HUES6 (cell line): ENCODE results near the gene GNG11.
"Not testable (repeated sequence)": the region's sequence is repeated elsewhere in the genome, so short reads cannot be mapped to it uniquely, and the experiment has no call there.

Experiments
- H3K27ac ChIP-seq: 2 replicates; pipeline ENCODE4 v1.7.0; 2013; ENCODE audit warnings: low read depth, mild to moderate bottlenecking, low read length, inconsistent platforms
- H3K27me3 ChIP-seq: 2 replicates; pipeline ENCODE4 v1.6.1; 2013; ENCODE audit warnings: low read length; ENCODE audit not compliant: control insufficient read depth, insufficient read depth
- H3K36me3 ChIP-seq: 2 replicates; pipeline ENCODE4 v1.6.1; 2013; ENCODE audit warnings: low read length; ENCODE audit not compliant: control insufficient read depth, insufficient read depth
- H3K4me1 ChIP-seq: 2 replicates; pipeline ENCODE4 v1.6.1; 2013; ENCODE audit warnings: low read length; ENCODE audit not compliant: control insufficient read depth, insufficient read depth
- H3K4me3 ChIP-seq: 2 replicates; pipeline ENCODE4 v1.5.1; 2013; ENCODE audit warnings: low read depth, low read length
- H3K9ac ChIP-seq: one replicate; pipeline ENCODE4 v1.6.1; 2013; ENCODE audit warnings: mild to moderate bottlenecking, low read length
- H3K9me3 ChIP-seq: 2 replicates; pipeline ENCODE4 v1.6.1; 2013; ENCODE audit warnings: low read depth, low read length; ENCODE audit not compliant: control insufficient read depth, insufficient read depth

The GNG11 gene

GRCh38 chr7:93890464-93891068 lies 31.0 kb upstream of the GNG11 start, which contains the start of gene TFPI2:
Gene TFPI2 (minus strand): TSS chr7:93890753. CDS start chr7:93890678, 75 bp downstream.
- H3K4me1 ChIP-seq, result peaks cover 4% of the 10 kb centered on the region; the same call in 1 of the 2 replicates
- H3K9me3 ChIP-seq, result no peaks in the 10 kb centered on the region
- peak within 1 kb of the TSS; percentile 66 for H3K9ac ChIP-seq
- H3K27me3 ChIP-seq, result peaks cover 34% of the 10 kb centered on the region
- H3K36me3 ChIP-seq, result no peaks in the 10 kb centered on the region
- H3K4me3 ChIP-seq, result peak within 1 kb of the TSS; percentile 73
- H3K27ac ChIP-seq, result no peak within 1 kb of the TSS

- peaks cover 25% of the 10 kb centered on the region for H3K27me3 ChIP-seq
- no peak overlapping the region for H3K27ac ChIP-seq
- no peak overlapping the region for H3K9ac ChIP-seq
- H3K4me3 ChIP-seq, result no peak overlapping the region
- H3K36me3 ChIP-seq, result no peaks in the 10 kb centered on the region
- H3K4me1 ChIP-seq, result peaks cover 4% of the 10 kb centered on the region; the same call in 1 of the 2 replicates
- no peaks in the 10 kb centered on the region for H3K9me3 ChIP-seq
Observed at GRCh38 chr7:93894426-93894825, 27.1 kb upstream of the GNG11 start.

GRCh38 chr7:93894966-93895640 lies 26.4 kb upstream of the GNG11 start:
- H3K9me3 ChIP-seq, result no peaks in the 10 kb centered on the region
- H3K27ac ChIP-seq, result no peak overlapping the region
- no peaks in the 10 kb centered on the region for H3K36me3 ChIP-seq
- no peak overlapping the region for H3K4me3 ChIP-seq
- H3K9ac ChIP-seq, result no peak overlapping the region
- H3K4me1 ChIP-seq, result no peaks in the 10 kb centered on the region
- peaks cover 19% of the 10 kb centered on the region for H3K27me3 ChIP-seq

- Histone ChIP-seq H3K4me3 (no peak overlapping the region), H3K27me3 (peaks cover 9% of the 10 kb centered on the region), H3K9me3 (no peaks in the 10 kb centered on the region), H3K27ac (no peak overlapping the region), H3K4me1 (no peaks in the 10 kb centered on the region), H3K9ac (no peak overlapping the region), H3K36me3 (no peaks in the 10 kb centered on the region)
Observed at GRCh38 chr7:93895859-93896600, 25.5 kb upstream of the GNG11 start.

GRCh38 chr7:93897680-93898079 lies 23.9 kb upstream of the GNG11 start:
- Histone ChIP-seq H3K9ac (no peak overlapping the region), H3K27me3 (no peaks in the 10 kb centered on the region), H3K36me3 (no peaks in the 10 kb centered on the region), H3K9me3 (no peaks in the 10 kb centered on the region), H3K27ac (no peak overlapping the region), H3K4me1 (no peaks in the 10 kb centered on the region), H3K4me3 (no peak overlapping the region)

GRCh38 chr7:93902777-93903423 lies 18.6 kb upstream of the GNG11 start:
- no peaks in the 10 kb centered on the region for H3K4me1 ChIP-seq
- no peak overlapping the region for H3K9ac ChIP-seq
- no peak overlapping the region for H3K27ac ChIP-seq
- H3K27me3 ChIP-seq, result no peaks in the 10 kb centered on the region
- no peaks in the 10 kb centered on the region for H3K9me3 ChIP-seq
- H3K36me3 ChIP-seq, result no peaks in the 10 kb centered on the region
- no peak overlapping the region for H3K4me3 ChIP-seq

- Histone ChIP-seq H3K27me3 (no peaks in the 10 kb centered on the region), H3K36me3 (no peaks in the 10 kb centered on the region), H3K9me3 (no peaks in the 10 kb centered on the region), H3K9ac (no peak within 1 kb of the TSS), H3K4me3 (no peak within 1 kb of the TSS), H3K4me1 (no peaks in the 10 kb centered on the region; the same call in 1 of the 2 replicates), H3K27ac (no peak within 1 kb of the TSS)
Observed at GRCh38 chr7:93906267-93906666, 15.3 kb upstream of the GNG11 start, which contains the start of gene GNGT1. Gene GNGT1 (plus strand): TSS chr7:93906567. CDS start chr7:93906747, 180 bp downstream.

- Histone ChIP-seq H3K4me1 (no peaks in the 10 kb centered on the region; the same call in 1 of the 2 replicates), H3K36me3 (no peaks in the 10 kb centered on the region), H3K27ac (no peak overlapping the region), H3K27me3 (no peaks in the 10 kb centered on the region), H3K9ac (no peak overlapping the region), H3K9me3 (no peaks in the 10 kb centered on the region), H3K4me3 (no peak overlapping the region)
Observed at GRCh38 chr7:93910076-93910994, 11.2 kb upstream of the GNG11 start.

GRCh38 chr7:93911242-93911641 lies 10.3 kb upstream of the GNG11 start:
- H3K9ac ChIP-seq, H3K27ac ChIP-seq, H3K4me3 ChIP-seq, H3K27me3 ChIP-seq, H3K4me1 ChIP-seq, H3K9me3 ChIP-seq, H3K36me3 ChIP-seq: not testable (repeated sequence)

GRCh38 chr7:93911661-93912060 lies 9.9 kb upstream of the GNG11 start:
- not testable (repeated sequence) for H3K9ac ChIP-seq, H3K9me3 ChIP-seq, H3K36me3 ChIP-seq, H3K27me3 ChIP-seq, H3K4me3 ChIP-seq, H3K4me1 ChIP-seq, H3K27ac ChIP-seq
